ELR (cell line): Measurements from ENCODE around the gene MATN3.

ENCODE experiments used
- DNase-seq: peaks from one replicate; pipeline ENCODE4 v3.0.0-alpha.2; 2015; ENCODE audit warnings: low read depth

Gene MATN3

GRCh38 chr2:20005067-20005627 is 7.3 kb downstream of the MATN3 start:
- no peak for DNase-seq

- no peak for DNase-seq
Measured at GRCh38 chr2:20001361-20001863, 11.1 kb downstream of the MATN3 start.

GRCh38 chr2:19993731-19994130 is 18.7 kb downstream of the MATN3 start:
- no peak for DNase-seq

GRCh38 chr2:19991895-19992294 is 20.6 kb downstream of the MATN3 start:
- no peak for DNase-seq

GRCh38 chr2:19990416-19990728 is 22.1 kb downstream of the MATN3 start:
- DNase-seq, result peak; percentile 17

- DNase-seq, result peak; percentile 91
Measured at GRCh38 chr2:19989667-19990415, 22.6 kb downstream of the MATN3 start, which contains the start of gene WDR35. WDR35 (minus strand) TSS chr2:19990105; CDS start chr2:19990015, 90 bp downstream.

GRCh38 chr2:19989342-19989666 is 23.2 kb downstream of the MATN3 start:
- no peak for DNase-seq

- DNase-seq, result peak; percentile 68
Measured at GRCh38 chr2:19988600-19988999, 23.9 kb downstream of the MATN3 start.

- no peak for DNase-seq
Measured at GRCh38 chr2:19987936-19988335, 24.5 kb downstream of the MATN3 start.

GRCh38 chr2:19982268-19982667 is 30.2 kb downstream of the MATN3 start:
- DNase-seq, result peak; percentile 45

GRCh38 chr2:19979932-19980331 is 32.5 kb downstream of the MATN3 start:
- DNase-seq, result peak; percentile 20

GRCh38 chr2:19973466-19973865 is 39.0 kb downstream of the MATN3 start:
- DNase-seq, result no peak

GRCh38 chr2:19971691-19972090 is 40.8 kb downstream of the MATN3 start:
- DNase-seq, result no peak

- no peak for DNase-seq
Measured at GRCh38 chr2:19963386-19963785, 49.1 kb downstream of the MATN3 start.

- DNase-seq, result peak; percentile 82
Measured at GRCh38 chr2:19955544-19956422, 56.7 kb downstream of the MATN3 start.

- no peak for DNase-seq
Measured at GRCh38 chr2:19949071-19949470, 63.4 kb downstream of the MATN3 start.

- DNase-seq, result peak; percentile 25
Measured at GRCh38 chr2:19947184-19947940, 65.1 kb downstream of the MATN3 start.

GRCh38 chr2:19944205-19944845 is 68.1 kb downstream of the MATN3 start:
- no peak for DNase-seq

GRCh38 chr2:19943189-19943588 is 69.3 kb downstream of the MATN3 start:
- DNase-seq, result no peak

- DNase-seq, result no peak
Measured at GRCh38 chr2:19942199-19942598, 70.3 kb downstream of the MATN3 start.
